Measurements from ENCODE around the gene KRTAP10-7.

DNA sequence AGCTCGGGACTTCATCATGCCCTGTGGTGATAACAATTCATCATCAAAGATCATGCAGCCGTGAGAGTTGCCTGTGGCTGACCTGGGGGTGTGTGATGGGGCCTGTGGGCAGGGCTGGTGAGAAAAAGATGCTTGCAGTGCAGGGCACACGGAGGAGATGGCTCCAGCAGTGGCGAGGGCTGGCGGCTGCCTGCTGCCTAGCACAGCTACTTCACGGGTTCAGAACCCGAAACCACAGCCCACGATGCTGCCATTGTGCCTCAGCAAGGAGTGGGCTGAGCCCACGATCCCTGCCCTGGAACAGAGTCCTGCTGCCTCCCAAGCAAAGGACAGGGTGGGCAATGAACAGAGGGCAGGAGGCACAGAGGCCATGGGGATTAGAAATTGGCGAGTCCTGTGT lies 25.9 kb downstream of the KRTAP10-7 start:
- TF ChIP-seq, protein P1, sequence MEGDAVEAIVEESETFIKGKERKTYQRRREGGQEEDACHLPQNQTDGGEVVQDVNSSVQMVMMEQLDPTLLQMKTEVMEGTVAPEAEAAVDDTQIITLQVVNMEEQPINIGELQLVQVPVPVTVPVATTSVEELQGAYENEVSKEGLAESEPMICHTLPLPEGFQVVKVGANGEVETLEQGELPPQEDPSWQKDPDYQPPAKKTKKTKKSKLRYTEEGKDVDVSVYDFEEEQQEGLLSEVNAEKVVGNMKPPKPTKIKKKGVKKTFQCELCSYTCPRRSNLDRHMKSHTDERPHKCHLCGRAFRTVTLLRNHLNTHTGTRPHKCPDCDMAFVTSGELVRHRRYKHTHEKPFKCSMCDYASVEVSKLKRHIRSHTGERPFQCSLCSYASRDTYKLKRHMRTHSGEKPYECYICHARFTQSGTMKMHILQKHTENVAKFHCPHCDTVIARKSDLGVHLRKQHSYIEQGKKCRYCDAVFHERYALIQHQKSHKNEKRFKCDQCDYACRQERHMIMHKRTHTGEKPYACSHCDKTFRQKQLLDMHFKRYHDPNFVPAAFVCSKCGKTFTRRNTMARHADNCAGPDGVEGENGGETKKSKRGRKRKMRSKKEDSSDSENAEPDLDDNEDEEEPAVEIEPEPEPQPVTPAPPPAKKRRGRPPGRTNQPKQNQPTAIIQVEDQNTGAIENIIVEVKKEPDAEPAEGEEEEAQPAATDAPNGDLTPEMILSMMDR (IDR thresholded peaks at IDR 0.05): no peak
- no peak for TF ChIP-seq POLR2A (IDR thresholded peaks at IDR 0.05)
